ENCODE measurements around the gene BUB1B.

GRCh38 chr15:40163657-40164416 is 3.0 kb downstream of the BUB1B start:
- TF ChIP-seq CTCF (IDR thresholded peaks at IDR 0.05; ENCODE audit: low read depth, low read length, missing input control) (no peak), TAF1 (conservative IDR thresholded peaks at IDR 0.05) (no peak), ZBTB33 (IDR thresholded peaks at IDR 0.05) (no peak), REST (IDR thresholded peaks at IDR 0.05) (no peak), HNF4G (IDR thresholded peaks at IDR 0.05) (no peak), EGR1 (IDR thresholded peaks at IDR 0.05; ENCODE audit: low read depth in 2 of 2) (no peak), RXRA (IDR thresholded peaks at IDR 0.05) (no peak), GABPA (IDR thresholded peaks at IDR 0.05 in 1 of 2, conservative IDR thresholded peaks at IDR 0.05 in 1 of 2) (no peak), RAD21 (IDR thresholded peaks at IDR 0.05) (no peak), YY1 (IDR thresholded peaks at IDR 0.05) (no peak)
